ENCODE data around the gene SCO2. TPM values are rescaled to one million over a fixed set of nuclear protein-coding genes. Genes with fewer than 3 reads are reported as not detected.

Gene SCO2
- total and polyA plus RNA-seq, 11 donors = 0.67 to 2.6 (median 1.1) TPM; not detected in 6

- ATAC-seq (no peak), DNase-seq (no peak)
- H3K9me3 ChIP-seq = no peaks in the 10 kb centered on the region
- no peak for TF ChIP-seq POLR2A (IDR thresholded peaks at IDR 0.05)
- TF ChIP-seq, protein P1, sequence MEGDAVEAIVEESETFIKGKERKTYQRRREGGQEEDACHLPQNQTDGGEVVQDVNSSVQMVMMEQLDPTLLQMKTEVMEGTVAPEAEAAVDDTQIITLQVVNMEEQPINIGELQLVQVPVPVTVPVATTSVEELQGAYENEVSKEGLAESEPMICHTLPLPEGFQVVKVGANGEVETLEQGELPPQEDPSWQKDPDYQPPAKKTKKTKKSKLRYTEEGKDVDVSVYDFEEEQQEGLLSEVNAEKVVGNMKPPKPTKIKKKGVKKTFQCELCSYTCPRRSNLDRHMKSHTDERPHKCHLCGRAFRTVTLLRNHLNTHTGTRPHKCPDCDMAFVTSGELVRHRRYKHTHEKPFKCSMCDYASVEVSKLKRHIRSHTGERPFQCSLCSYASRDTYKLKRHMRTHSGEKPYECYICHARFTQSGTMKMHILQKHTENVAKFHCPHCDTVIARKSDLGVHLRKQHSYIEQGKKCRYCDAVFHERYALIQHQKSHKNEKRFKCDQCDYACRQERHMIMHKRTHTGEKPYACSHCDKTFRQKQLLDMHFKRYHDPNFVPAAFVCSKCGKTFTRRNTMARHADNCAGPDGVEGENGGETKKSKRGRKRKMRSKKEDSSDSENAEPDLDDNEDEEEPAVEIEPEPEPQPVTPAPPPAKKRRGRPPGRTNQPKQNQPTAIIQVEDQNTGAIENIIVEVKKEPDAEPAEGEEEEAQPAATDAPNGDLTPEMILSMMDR (IDR thresholded peaks at IDR 0.05) = no peak
- intact Hi-C loops (cut with DNase I) = loop anchor here in 2 of 10 donors (5.0 to 10.0 kb wide), 2 partner anchors 65 to 67 kb away; no protein-coding TSS in a partner anchor
- peaks cover 24 to 83% (median 36%) of the 10 kb centered on the region in 9 donors for H3K27me3 ChIP-seq
- H3K4me3 ChIP-seq = peak overlapping the region in 1 of 12 donors; percentile 26
- no peak overlapping the region for H3K27ac ChIP-seq
- peaks cover 0 to 66% (median 17%) of the 10 kb centered on the region in 12 donors for H3K4me1 ChIP-seq
- WGBS, 4 donors = 25 to 38% (median 32%) methylated on average over 23 to 35 of the region's 35 CpGs
- H3K36me3 ChIP-seq = no peaks in the 10 kb centered on the region
These were observed 22.0 kb upstream of the SCO2 start for GRCh38 chr22:50547263-50547985.

DNA sequence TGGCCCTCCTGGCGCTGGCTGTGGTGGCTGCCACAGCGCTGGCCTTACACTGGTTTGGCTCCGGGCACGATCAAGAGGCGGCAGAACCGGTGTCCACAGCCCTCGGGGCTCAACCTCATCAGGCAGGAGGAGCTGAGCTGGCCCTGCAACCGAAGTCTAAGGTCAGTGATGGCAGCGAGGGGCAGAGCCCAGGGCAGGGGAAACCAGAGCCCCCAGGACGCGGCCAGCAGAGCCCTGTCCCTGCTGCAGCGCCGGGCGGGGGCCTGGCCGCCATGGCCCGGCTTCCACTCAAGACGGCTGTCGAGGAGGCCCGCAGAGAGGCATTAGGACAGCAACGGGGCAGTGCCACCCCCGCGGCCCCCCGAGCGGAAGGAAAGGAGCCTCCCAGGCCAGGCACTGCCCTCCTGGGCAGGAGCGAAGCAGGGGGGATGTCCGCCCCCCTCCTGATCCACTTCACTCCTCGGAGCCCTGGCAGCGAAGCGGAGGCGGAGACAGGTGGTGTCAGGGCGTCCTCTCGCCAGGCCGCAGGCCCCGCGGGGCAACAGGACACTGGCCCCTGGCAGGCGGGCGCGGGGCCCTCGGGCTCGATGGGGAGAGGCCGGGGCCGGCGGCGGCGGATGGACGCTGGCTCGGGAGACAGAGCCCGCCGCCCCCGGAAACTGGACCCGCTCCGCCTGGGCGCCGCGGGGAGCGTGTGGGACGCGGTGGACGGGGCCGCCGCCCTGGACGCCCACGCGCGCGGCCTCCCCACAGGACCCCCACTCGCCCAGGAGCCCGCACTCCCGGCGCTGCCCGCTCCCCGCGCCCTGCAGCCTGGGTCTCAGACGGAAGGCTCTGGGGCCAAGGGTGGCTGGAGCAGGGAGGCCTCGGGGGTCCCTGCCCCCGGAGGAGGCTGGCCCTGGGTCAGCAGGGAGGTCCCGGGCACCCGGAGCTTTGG lies 21.2 kb upstream of the SCO2 start:
- intact Hi-C loops (cut with DNase I) = loop anchor here in 2 of 10 donors (5.0 to 10.0 kb wide), 2 partner anchors 66 to 68 kb away; no protein-coding TSS in a partner anchor

DNA sequence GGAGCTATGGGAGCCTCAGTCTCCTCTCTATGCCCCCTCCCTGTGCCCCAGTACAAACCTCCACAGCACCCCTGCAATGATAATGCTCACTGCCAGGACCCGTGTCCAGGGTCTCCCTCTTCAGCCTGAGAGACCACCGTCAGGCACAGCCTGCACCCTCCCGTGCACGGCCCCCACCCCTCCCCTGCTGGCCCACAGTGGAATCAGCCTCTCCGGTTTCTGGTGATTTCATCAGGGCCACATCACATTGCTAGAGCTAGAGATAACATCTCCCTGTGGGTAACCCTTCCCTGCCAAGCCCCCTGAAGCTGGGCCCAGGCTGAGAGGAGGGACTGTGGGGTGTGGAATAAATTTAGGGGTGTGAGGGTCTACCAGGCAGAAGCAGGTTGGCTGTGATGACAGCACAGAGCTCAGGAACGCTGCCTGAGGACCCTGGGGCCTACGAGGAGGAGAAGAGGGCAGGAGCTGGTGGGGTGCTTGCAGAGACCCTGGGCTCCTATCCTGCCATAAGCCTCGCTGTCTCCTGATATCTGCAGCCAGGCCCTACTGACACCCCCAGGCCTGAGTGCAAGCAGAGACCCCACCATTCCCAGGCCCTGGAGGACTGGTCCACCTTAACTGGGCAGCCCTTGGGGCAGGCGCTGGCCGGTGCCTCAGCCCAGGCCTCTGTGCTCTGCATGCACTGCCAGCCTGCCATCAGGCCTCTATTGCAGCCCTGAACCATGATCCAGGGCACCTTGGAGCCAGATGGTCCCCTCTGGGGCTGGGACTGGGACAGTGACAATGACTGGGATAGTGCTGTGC lies 20.3 kb upstream of the SCO2 start, which contains the start of gene KLHDC7B:
TSS of gene KLHDC7B (plus strand) at position 378 of the 804 bp plus-strand sequence. CDS start at position 723, 345 bp downstream.
- DNase-seq (no peak), ATAC-seq (no peak)
- whole genome bisulfite sequencing, 4 donors = 59 to 88% (median 65%) methylated on average over 8 to 10 of the region's 10 CpGs
- no peaks in the 10 kb centered on the region for H3K9me3 ChIP-seq
- H3K27me3 ChIP-seq = peaks cover 24 to 68% (median 34%) of the 10 kb centered on the region in 9 donors
- H3K4me1 ChIP-seq = peaks cover 0 to 82% (median 17%) of the 10 kb centered on the region in 12 donors
- H3K27ac ChIP-seq = peak within 1 kb of the TSS in 1 of 12 donors; percentile 98
- peak within 1 kb of the TSS in 2 of 12 donors; percentile 53 to 54 for H3K4me3 ChIP-seq
- intact Hi-C loops (cut with DNase I) = loop anchor here in 2 of 10 donors (5.0 to 10.0 kb wide), 2 partner anchors 67 to 69 kb away; no protein-coding TSS in a partner anchor
- H3K36me3 ChIP-seq = no peaks in the 10 kb centered on the region
- TF ChIP-seq, protein P1 (IDR thresholded peaks at IDR 0.05) = no peak
- no peak for TF ChIP-seq POLR2A (IDR thresholded peaks at IDR 0.05)

More for the DNA sequence above, 21.2 kb upstream of the SCO2 start:
- Histone ChIP-seq H3K9me3 (no peaks in the 10 kb centered on the region), H3K36me3 (no peaks in the 10 kb centered on the region), H3K27ac (no peak overlapping the region), H3K27me3 (peaks cover 24 to 77% (median 34%) of the 10 kb centered on the region in 9 donors), H3K4me3 (peak overlapping the region in 1 of 12 donors; percentile 26), H3K4me1 (peaks cover 0 to 73% (median 17%) of the 10 kb centered on the region in 12 donors)
- no peak for TF ChIP-seq POLR2A (IDR thresholded peaks at IDR 0.05)
- DNase-seq (no peak), ATAC-seq (no peak)
- WGBS, 4 donors = 56 to 77% (median 65%) methylated on average over 43 to 78 of the region's 78 CpGs

All from heart left ventricle (tissue), 16 donors.